ENCODE results near the gene C10orf67.

DNA sequence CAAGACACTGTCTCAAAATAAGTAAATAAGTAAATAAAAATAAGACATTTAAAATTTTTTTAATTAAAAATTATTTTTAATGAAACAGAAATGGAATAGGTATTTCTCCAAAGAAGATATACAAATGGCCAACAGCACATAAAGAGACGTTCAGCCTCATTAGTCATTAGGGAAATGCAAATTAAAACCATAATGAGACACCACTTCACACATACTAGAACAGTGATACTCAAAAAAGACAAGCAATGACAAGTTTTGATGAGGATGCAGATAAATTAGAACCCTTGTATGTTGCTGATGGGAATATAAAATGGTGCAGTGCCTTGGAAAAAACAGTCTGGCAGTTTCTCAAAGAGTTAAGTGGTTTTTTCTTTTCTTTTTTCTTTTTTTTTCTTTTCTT is 26.5 kb upstream of the C10orf67 start:
- TF ChIP-seq, protein P1, sequence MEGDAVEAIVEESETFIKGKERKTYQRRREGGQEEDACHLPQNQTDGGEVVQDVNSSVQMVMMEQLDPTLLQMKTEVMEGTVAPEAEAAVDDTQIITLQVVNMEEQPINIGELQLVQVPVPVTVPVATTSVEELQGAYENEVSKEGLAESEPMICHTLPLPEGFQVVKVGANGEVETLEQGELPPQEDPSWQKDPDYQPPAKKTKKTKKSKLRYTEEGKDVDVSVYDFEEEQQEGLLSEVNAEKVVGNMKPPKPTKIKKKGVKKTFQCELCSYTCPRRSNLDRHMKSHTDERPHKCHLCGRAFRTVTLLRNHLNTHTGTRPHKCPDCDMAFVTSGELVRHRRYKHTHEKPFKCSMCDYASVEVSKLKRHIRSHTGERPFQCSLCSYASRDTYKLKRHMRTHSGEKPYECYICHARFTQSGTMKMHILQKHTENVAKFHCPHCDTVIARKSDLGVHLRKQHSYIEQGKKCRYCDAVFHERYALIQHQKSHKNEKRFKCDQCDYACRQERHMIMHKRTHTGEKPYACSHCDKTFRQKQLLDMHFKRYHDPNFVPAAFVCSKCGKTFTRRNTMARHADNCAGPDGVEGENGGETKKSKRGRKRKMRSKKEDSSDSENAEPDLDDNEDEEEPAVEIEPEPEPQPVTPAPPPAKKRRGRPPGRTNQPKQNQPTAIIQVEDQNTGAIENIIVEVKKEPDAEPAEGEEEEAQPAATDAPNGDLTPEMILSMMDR (IDR thresholded peaks at IDR 0.05), result no peak
- no peak for TF ChIP-seq POLR2A (IDR thresholded peaks at IDR 0.05)
